Hair follicle dermal papilla cell (primary cell): Measurements from ENCODE around the gene GLI1. TPM values are rescaled to one million over a fixed set of nuclear protein-coding genes. Genes with fewer than 3 reads are reported as not detected.

Source experiments
- small RNA-seq: library from RNA; depleted of rRNA; stranded (forward); fragments of <200 nt; gene quantifications from one replicate; pipeline ENCODE3, GENCODE V24; 2012
- total RNA-seq: library from RNA; depleted of rRNA; stranded (reverse); fragments of >200 nt; gene quantifications from 2 replicates; pipeline ENCODE4 v1.2.3, GENCODE V29; 2012

The GLI1 gene
- total RNA-seq: 0.16 and 0.61 TPM in 2 replicates

DNA sequence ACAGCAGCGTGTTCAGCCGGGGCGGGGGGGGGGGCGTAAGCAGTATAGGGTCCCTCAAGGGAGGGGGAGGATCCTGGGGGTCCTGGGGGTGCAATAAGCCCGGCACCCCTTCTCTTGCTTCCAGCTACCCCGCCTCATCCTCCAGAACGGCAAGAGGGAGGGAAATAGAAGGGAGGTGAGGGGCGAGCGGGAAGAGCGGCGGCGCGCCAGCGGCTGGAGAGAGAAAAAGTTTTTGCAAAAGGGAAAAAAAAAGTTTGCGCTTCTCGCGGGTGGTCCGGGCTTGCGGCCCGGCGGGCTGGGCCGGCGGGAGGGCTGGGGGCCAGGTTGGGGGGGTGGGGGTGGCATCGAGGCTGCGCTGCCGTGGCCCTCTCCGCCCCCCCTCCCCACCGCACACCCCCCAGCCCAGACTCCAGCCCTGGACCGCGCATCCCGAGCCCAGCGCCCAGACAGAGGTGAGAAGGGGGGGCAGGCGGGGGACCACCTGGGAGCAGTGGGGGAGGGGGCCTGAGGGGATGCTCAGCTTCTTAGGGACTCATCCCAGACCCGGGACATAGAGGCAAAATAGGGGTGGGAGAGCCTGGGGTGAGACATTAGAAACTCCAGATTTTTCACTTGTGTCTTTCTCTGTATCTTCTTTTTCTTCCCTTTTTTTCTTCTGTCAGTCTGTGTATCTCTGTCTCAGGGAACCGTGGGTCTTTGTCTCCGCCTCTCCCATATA lies at the start of gene GLI1:
TSS of gene GLI1 (plus strand) at position 36 of the 718 bp plus-strand sequence. CDS start 3,907 bp downstream, outside the sequence.

DNA sequence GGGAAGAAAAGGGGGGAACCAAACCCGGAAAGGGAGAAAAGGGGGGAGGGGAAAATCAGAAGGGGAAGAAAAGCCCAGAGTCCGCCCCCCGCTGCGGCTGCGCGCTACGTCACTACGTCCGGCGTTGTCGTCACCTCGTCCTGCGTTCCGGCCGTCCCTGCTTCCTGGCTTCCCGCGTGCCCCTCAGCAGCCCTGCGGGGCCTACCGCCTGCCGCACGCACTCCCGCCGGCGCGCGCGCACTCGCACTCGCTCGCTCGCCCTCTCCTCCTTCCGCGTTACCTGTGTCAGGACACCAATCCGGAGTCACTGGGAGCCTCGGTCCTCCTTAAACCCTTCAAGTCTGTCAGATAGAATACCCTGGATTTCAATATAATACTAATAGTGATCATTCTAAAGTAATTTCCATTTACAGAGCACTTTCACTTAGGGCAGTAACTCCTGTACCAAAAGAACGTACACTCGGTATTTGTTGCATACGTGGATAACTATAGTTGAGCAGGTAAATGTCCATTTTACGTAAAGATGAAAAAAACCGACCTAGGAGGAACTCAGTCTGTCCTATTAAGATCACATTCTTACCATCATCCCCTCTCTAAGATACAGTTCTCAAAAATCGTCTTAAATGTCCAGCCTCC lies 28.5 kb upstream of the GLI1 start, which contains the start of gene R3HDM2:
TSS of gene R3HDM2 (minus strand) at position 113 of the 636 bp plus-strand sequence. CDS start 120,615 bp downstream, outside the sequence.

DNA sequence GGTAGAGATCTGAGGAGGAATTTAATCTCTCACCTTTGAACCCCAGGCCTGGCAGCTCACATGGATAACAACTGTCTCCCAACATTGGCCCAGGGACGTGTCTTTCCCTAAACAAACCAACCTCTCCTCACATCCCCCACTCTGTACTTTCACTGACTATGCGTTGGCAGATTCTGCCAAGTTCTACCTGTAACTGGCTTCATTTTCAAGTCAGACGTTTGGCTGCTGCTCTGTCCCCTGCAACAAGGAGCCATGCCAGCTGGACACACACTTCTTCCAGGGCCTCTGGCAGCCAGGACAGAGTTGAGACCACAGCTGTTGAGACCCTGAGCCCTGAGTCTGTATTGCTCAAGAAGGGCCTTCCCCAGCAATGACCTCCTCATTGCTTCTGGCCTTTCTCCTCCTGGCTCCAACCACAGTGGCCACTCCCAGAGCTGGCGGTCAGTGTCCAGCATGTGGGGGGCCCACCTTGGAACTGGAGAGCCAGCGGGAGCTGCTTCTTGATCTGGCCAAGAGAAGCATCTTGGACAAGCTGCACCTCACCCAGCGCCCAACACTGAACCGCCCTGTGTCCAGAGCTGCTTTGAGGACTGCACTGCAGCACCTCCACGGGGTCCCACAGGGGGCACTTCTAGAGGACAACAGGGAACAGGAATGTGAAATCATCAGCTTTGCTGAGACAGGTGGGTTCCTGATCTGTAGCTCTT lies 24.9 kb upstream of the GLI1 start, which contains the start of gene INHBC:
TSS of gene INHBC (plus strand) at position 268 of the 707 bp plus-strand sequence. CDS start at position 371, 103 bp downstream.

DNA sequence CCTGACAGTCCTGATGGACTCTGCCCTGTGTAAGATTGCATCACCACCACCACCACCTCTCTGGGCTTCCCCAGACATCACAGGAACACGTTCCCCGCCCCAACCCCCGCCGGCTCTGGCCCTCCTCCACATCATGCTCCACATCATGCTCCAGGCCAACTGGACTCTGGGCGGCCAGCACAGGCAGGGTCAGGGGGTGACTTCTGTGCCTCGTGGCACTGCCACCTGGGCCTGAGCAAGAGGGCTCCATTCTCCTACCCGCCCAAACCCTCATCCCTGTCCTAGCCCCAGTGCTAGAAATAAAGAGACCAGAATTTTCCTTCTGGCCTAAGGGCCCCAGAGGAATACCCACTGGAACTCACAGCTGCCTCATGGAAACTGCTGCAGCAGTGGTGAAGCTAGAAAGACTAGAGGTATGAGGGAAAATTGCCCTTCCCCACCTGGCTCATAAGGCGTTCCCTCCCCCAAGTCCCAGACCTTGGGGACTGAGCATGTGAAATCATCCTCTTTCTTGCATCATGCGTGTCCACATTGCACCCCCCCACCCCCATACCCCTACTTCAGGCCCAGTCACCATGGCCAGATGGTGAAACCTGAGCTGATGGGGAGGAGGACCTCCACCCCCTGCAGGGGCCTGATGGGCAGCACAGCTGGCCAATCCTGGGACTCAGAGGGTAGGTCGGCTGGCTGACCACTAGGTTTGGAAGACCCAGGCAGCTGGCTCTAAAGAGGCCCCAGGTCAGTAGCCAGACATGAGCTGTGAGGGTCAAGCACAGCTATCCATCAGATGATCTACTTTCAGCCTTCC lies 4.8 kb upstream of the GLI1 start, which contains the start of gene INHBE:
TSS of gene INHBE (plus strand) at position 742 of the 808 bp plus-strand sequence. CDS start 230 bp downstream, outside the sequence.

DNA sequence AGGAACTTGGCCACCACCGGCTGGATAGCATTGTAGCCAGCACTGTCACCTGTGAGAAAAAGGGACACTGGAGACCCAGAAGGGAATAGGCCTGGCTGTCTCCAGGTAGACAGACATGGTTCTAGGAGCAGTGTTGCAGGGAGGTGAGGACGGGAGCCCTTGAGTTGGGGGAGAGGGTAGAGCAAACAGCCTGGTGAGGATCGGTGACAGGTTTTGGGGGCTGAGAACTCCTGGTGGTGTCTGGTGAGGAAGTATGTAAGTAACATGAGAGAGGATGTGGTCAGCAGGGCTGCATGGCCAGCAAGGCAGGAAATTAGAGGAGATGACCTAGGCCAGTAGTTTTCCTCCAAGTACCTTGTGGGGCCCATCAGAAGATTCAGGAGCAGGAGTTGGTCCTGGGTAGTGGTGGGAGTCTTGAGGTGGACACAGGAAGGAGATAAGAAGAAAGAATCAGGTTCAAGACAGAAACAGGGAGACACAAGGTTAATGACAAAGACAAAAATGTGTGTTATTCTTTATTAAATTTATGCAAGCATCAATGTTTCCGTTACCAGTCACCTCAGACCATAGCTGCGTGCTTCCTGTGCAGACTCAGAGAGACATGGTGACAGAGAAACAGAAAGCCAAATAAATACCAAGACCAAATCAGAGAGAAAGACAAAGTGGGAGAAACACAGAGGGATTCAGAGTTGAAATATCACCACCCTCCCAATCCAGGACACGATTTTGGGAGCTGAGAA lies 20.0 kb downstream of the GLI1 start, which contains the start of gene ARHGAP9:
TSS of gene ARHGAP9 (minus strand) at position 491 of the 740 bp plus-strand sequence. CDS start at position 31, 460 bp downstream.

DNA sequence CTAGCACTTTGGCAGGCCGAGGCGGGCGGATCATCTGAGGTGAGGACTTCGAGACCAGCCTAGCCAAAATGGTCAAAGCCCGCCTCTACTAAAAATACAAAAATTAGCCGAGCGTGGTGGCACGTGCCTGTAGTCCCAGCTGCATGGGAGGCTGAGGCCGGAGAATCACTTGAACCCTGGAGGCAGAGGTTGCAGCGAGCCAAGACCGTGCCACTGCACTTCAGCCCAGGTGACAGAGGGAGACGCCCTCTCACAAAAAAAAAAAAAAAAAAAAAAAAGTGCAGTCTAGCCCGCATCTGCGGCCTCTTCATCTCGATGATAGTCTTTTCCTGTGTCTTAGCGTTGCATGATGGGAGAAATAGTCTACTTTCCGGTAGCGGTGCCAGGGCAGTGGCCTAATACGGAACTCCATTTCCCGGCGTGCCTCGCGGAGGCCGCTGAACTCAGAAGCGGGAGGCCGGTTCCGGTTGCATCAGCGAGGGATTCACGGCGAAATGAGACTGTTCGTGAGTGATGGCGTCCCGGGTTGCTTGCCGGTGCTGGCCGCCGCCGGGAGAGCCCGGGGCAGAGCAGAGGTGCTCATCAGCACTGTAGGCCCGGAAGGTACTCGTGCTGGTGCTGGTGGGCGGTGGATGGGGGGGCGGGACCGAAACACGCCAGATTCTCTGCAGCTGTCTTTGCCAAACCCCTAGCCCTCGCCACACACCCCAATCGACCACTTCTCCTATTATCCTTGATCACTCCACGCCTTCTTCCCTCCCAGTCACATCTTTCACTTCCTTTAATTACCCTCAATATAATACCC lies 28.2 kb downstream of the GLI1 start, which contains the start of gene MARS1:
TSS of gene MARS1 (plus strand) at position 472 of the 805 bp plus-strand sequence. CDS start at position 495, 23 bp downstream.

DNA sequence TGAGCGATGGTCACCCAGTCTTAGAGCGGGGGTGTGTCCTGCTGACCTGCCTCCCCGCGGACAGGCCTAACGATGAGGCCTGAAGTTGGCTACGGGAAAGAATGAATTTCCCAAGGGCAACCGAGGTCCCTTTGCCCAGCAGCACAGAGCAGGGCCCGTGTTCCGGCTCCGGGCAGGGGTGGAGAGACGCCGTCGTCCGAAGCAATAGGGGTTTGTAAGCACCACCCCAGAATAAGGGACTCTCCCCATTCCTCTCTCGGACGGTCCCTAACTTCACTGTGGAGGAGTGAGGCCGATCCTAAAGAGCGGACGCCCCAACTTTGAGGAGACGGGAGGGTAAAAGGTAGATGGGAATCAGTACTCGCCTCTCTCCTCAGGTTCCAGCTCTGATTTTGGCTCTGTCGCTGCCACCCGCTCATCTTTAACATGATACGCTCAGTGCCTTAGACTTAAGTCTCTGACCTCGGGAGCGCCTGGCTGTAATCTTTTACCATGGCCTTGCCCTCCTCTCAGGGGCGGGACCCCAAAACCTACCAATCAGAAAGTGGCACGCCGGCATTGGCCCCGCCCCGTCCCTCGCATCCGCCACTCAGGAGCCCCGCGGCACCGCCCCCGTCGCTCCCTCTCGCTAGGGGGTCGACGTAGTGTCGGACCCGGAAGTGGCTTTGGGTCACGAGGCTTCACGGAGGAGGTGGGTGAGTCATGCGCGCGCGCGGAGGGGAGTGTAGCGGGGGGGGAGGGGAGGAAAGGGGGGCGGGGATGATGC lies 60.7 kb downstream of the GLI1 start, which contains the start of gene DDIT3:
TSS of gene DDIT3 (minus strand) at position 462 of the 766 bp plus-strand sequence. CDS start 3,108 bp downstream, outside the sequence.

Small RNA genes lying within 50 kb of the gene (small RNA-seq; reads per million reads assigned to genes)
- gene MIR616: not detected
- gene RNU6-879P: not detected

Other genes starting within 250 kb of the GLI1 start
- 1.1 and 2.3 TPM in 2 replicates for gene NXPH4, start 243.0 kb upstream of the GLI1 start, total RNA-seq
- 209 and 258 TPM in 2 replicates for gene SHMT2, start 230.1 kb upstream of the GLI1 start, total RNA-seq
- 0.81 TPM in 1 of 2 replicates, not detected in the other for gene STAC3, start 208.6 kb upstream of the GLI1 start, total RNA-seq
- gene R3HDM2, start 28.7 kb upstream of the GLI1 start, total RNA-seq: 21.6 and 21.7 TPM in 2 replicates
- gene INHBC, start 25.0 kb upstream of the GLI1 start, total RNA-seq: not detected in 2 replicates
- 0.85 and 1.8 TPM in 2 replicates for gene INHBE, start 4.5 kb upstream of the GLI1 start, total RNA-seq
- gene ARHGAP9, start 20.1 kb downstream of the GLI1 start, total RNA-seq: 0.16 and 0.24 TPM in 2 replicates
- gene MARS1, start 28.3 kb downstream of the GLI1 start, total RNA-seq: 138 and 167 TPM in 2 replicates
- 43.6 and 50.3 TPM in 2 replicates for gene DDIT3, start 60.7 kb downstream of the GLI1 start, total RNA-seq
- 2.7 and 9.2 TPM in 2 replicates for gene MBD6, start 63.0 kb downstream of the GLI1 start, total RNA-seq
- gene DCTN2, start 87.4 kb downstream of the GLI1 start, total RNA-seq: 128 and 140 TPM in 2 replicates
- gene KIF5A, start 90.3 kb downstream of the GLI1 start, total RNA-seq: 1.8 and 2.7 TPM in 2 replicates
- 29.4 and 34.1 TPM in 2 replicates for gene PIP4K2C, start 131.4 kb downstream of the GLI1 start, total RNA-seq
- gene DTX3, start 145.0 kb downstream of the GLI1 start, total RNA-seq: 19.8 and 21.3 TPM in 2 replicates
- gene ARHGEF25, start 151.7 kb downstream of the GLI1 start, total RNA-seq: 30.8 and 37.0 TPM in 2 replicates
- 3.8 and 5.7 TPM in 2 replicates for gene B4GALNT1, start 173.4 kb downstream of the GLI1 start, total RNA-seq
- gene OS9, start 234.3 kb downstream of the GLI1 start, total RNA-seq: 183 and 196 TPM in 2 replicates